WTC11 (cell line): ENCODE results near the gene GTF3C1. TPM values are rescaled to one million over a fixed set of nuclear protein-coding genes. Genes with fewer than 3 reads are reported as not detected.

Source experiments
- ATAC-seq: fragments of 200-7000 bp; cut with Tn5 transposase; 2 replicates; pipeline ENCODE4 v1.10.0; 2021; ENCODE audit warnings: mild to moderate bottlenecking, moderate library complexity
- Bru-seq: library from RNA; stranded (reverse); fragments of 400-500 nt; gene quantifications from one replicate; lab custom pipeline; 2021; lab: Mats Ljungman, UMichigan
- CTCF ChIA-PET: fragments of 300-600 bp; sonication (Branson Sonifier 250); formaldehyde crosslinking; loops from one replicate; lab custom pipeline; 2021; ENCODE audit warnings: antibody characterized with exemption; lab: Charles Lee
- POLR2A ChIA-PET: fragments of 350-600 bp; sonication (Branson Sonifier 250); formaldehyde crosslinking; loops from one replicate; lab custom pipeline; 2021; ENCODE audit warnings: antibody characterized with exemption; lab: Charles Lee
- DNase-seq: peaks from one replicate; pipeline ENCODE4 v3.0.0; 2021; ENCODE audit warnings: low spot score
- H3K27ac Mint-ChIP-seq: 2 replicates; pipeline ENCODE4 v1.8.0; 2021; ENCODE audit warnings: mixed read lengths
- H3K27me3 Mint-ChIP-seq: 2 replicates; pipeline ENCODE4 v1.8.0; 2021; ENCODE audit warnings: low read depth, mild to moderate bottlenecking, moderate library complexity, mixed read lengths
- H3K36me3 Mint-ChIP-seq: 2 replicates; pipeline ENCODE4 v1.8.0; 2021; ENCODE audit warnings: mixed read lengths
- H3K4me1 Mint-ChIP-seq: 2 replicates; pipeline ENCODE4 v1.8.0; 2022; ENCODE audit warnings: mixed read lengths
- H3K4me3 Mint-ChIP-seq: 2 replicates; pipeline ENCODE4 v1.8.0; 2021; ENCODE audit warnings: mild to moderate bottlenecking, moderate library complexity, mixed read lengths
- H3K9me3 Mint-ChIP-seq: 2 replicates; pipeline ENCODE4 v1.8.0; 2021; ENCODE audit warnings: mixed read lengths
- ARID4B ChIP-seq: sonication (generic); formaldehyde crosslinking; IDR thresholded peaks from 2 replicates; pipeline ENCODE4 v1.8.0; 2023; ENCODE audit warnings: missing genetic modification reagents, mild to moderate bottlenecking, borderline replicate concordance
- CREM ChIP-seq: sonication (generic); formaldehyde crosslinking; IDR thresholded peaks from 2 replicates; pipeline ENCODE4 v1.8.1; 2022; ENCODE audit warnings: mild to moderate bottlenecking, missing genetic modification reagents, moderate library complexity
- CTCF ChIP-seq: fragments of 200-600 bp; IDR thresholded peaks from 2 replicates; pipeline ENCODE4 v1.8.0; 2022; ENCODE audit warnings: antibody characterized with exemption
- E2F1 ChIP-seq: sonication (generic); formaldehyde crosslinking; IDR thresholded peaks from 2 replicates; pipeline ENCODE4 v1.8.0; 2022; ENCODE audit warnings: mild to moderate bottlenecking, missing genetic modification reagents
- FOXP1 ChIP-seq: sonication (generic); formaldehyde crosslinking; IDR thresholded peaks from 2 replicates; pipeline ENCODE4 v1.8.0; 2022; ENCODE audit warnings: missing genetic modification reagents, mild to moderate bottlenecking, moderate library complexity, borderline replicate concordance
- FOXP4 ChIP-seq: sonication (generic); formaldehyde crosslinking; IDR thresholded peaks from 2 replicates; pipeline ENCODE4 v1.8.0; 2022; ENCODE audit warnings: mild to moderate bottlenecking, missing genetic modification reagents
- HMGA2 ChIP-seq: fragments of 250-450 bp; sonication (Bioruptor Pico); IDR thresholded peaks from 2 replicates; pipeline ENCODE4 v1.4.0; 2021; ENCODE audit warnings: mild to moderate bottlenecking, moderate library complexity
- JAZF1 ChIP-seq: fragments of 250-450 bp; sonication (Bioruptor Pico); IDR thresholded peaks from 2 replicates; pipeline ENCODE4 v1.9.0; 2021; ENCODE audit warnings: moderate library complexity, mild to moderate bottlenecking, inconsistent platforms
- MAX ChIP-seq: sonication (generic); formaldehyde crosslinking; IDR thresholded peaks from 2 replicates; pipeline ENCODE4 v1.8.0; 2022; ENCODE audit warnings: mild to moderate bottlenecking, missing genetic modification reagents
- NFATC4 ChIP-seq: fragments of 250-450 bp; sonication (Bioruptor Pico); IDR thresholded peaks from 2 replicates; pipeline ENCODE4 v1.9.0; 2021; ENCODE audit warnings: mild to moderate bottlenecking
- NFYB ChIP-seq: sonication (generic); formaldehyde crosslinking; conservative IDR thresholded peaks from 2 replicates; pipeline ENCODE4 v1.8.0; 2022; ENCODE audit warnings: low read depth, missing genetic modification reagents
- NR2C2 ChIP-seq: sonication (generic); formaldehyde crosslinking; IDR thresholded peaks from 2 replicates; pipeline ENCODE4 v1.8.0; 2022; ENCODE audit warnings: mild to moderate bottlenecking, missing genetic modification reagents
- PREB ChIP-seq: sonication (generic); formaldehyde crosslinking; IDR thresholded peaks from 2 replicates; pipeline ENCODE4 v1.8.1; 2022; ENCODE audit warnings: mild to moderate bottlenecking, missing genetic modification reagents, moderate library complexity, borderline replicate concordance
- PRRX2 ChIP-seq: fragments of 250-450 bp; sonication (Bioruptor Pico); IDR thresholded peaks from 2 replicates; pipeline ENCODE4 v1.8.0; 2021; ENCODE audit warnings: mild to moderate bottlenecking
- SMAD3 ChIP-seq: sonication (generic); formaldehyde crosslinking; IDR thresholded peaks from 2 replicates; pipeline ENCODE4 v1.8.0; 2022; ENCODE audit warnings: missing genetic modification reagents, mild to moderate bottlenecking, borderline replicate concordance
- SMAD4 ChIP-seq: sonication (generic); formaldehyde crosslinking; IDR thresholded peaks from 2 replicates; pipeline ENCODE4 v1.8.0; 2022; ENCODE audit warnings: mild to moderate bottlenecking, missing genetic modification reagents
- TCF7 ChIP-seq: sonication (generic); formaldehyde crosslinking; IDR thresholded peaks from 2 replicates; pipeline ENCODE4 v1.8.0; 2022; ENCODE audit warnings: mild to moderate bottlenecking, low read depth, missing genetic modification reagents, moderate library complexity
- TEAD1 ChIP-seq: sonication (generic); formaldehyde crosslinking; IDR thresholded peaks from 2 replicates; pipeline ENCODE4 v1.8.0; 2022; ENCODE audit warnings: mild to moderate bottlenecking, missing genetic modification reagents
- ZNF263 ChIP-seq: sonication (generic); formaldehyde crosslinking; IDR thresholded peaks from 2 replicates; pipeline ENCODE4 v1.8.1; 2022; ENCODE audit warnings: low read depth, mild to moderate bottlenecking, moderate library complexity, missing genetic modification reagents
- ZNF396 ChIP-seq: fragments of 250-450 bp; sonication (Bioruptor Pico); IDR thresholded peaks from 2 replicates; pipeline ENCODE4 v1.8.0; 2021; ENCODE audit warnings: mild to moderate bottlenecking, moderate library complexity, borderline replicate concordance
- ZNF425 ChIP-seq: fragments of 250-450 bp; sonication (Bioruptor Pico); conservative IDR thresholded peaks from 2 replicates; pipeline ENCODE4 v1.9.0; 2021; ENCODE audit warnings: mild to moderate bottlenecking
- long read RNA-seq, 3 experiments: library from RNA in 1 of 3; library from capped mRNA in 1 of 3; library from polyadenylated mRNA in 1 of 3; unstranded in 2 of 3; stranded (forward) in 1 of 3; transcript quantifications; one replicate each; pipeline ENCODE4 v2.0.0, GENCODE V29; 2021
- total RNA-seq: library from RNA; stranded (reverse); gene quantifications from 3 replicates; pipeline ENCODE4 v1.2.3, GENCODE V29; 2021

Gene GTF3C1
- total RNA-seq (116 to 146 TPM (median 118 TPM) in 3 replicates), Bru-seq, nascent RNA (percentile 75 among the genes with signal in this experiment)
- long read RNA-seq, experiment 1, full-length matches to known transcripts, result 298 of 494 reads
- long read RNA-seq, experiment 1, partial matches to known transcripts, result 152 of 494 reads
- long read RNA-seq, experiment 1, other reads (novel, unspliced or antisense), result 44 of 494 reads
- long read RNA-seq, experiment 2, transcript GTF3C1-205 (1 exons, 2,798 nt), result major isoform, 15 of 141 reads
- long read RNA-seq, experiment 2, partial matches to known transcripts, result 71 of 141 reads
- long read RNA-seq, experiment 2, other reads (novel, unspliced or antisense), result 55 of 141 reads
- long read RNA-seq, experiment 3, partial matches to known transcripts, result 4 of 4 reads
- long read RNA-seq, experiment 3, other reads (novel, unspliced or antisense), result 0 of 4 reads

- Mint-ChIP-seq H3K36me3 (peaks cover 11% of the 10 kb centered on the region), H3K27me3 (peaks cover 2% of the 10 kb centered on the region; the same call in 1 of the 2 replicates), H3K27ac (peak within 1 kb of the TSS; percentile 96), H3K4me1 (peaks cover 18% of the 10 kb centered on the region), H3K9me3 (no peaks in the 10 kb centered on the region), H3K4me3 (peak within 1 kb of the TSS; percentile 100)
- ChIA-PET POLR2A (interaction anchor here (0.6 to 1.6 kb wide), 2 partner anchors 9 to 670 kb away, joined by 3 read pairs; no protein-coding TSS in a partner anchor), CTCF (interaction anchor here (0.6 to 2.2 kb wide), 10 partner anchors 10 to 759 kb away, joined by 3 to 20 read pairs (median 3); no protein-coding TSS in a partner anchor)
- DNase-seq (peak; percentile 100), ATAC-seq (peak; percentile 97)
- TF ChIP-seq MAX (CRISPR knock-in tag) (peak; percentile 63), E2F1 (CRISPR knock-in tag) (no peak), ZNF396 (CRISPR knock-in tag) (no peak), ZNF425 (CRISPR knock-in tag) (no peak), FOXP1 (CRISPR knock-in tag) (no peak), CREM (CRISPR knock-in tag) (no peak; the same call in 1 of the 2 replicates), FOXP4 (0 out of 2 replicates have a peak, but pooled peaks have one; percentile 35), TCF7 (CRISPR knock-in tag) (no peak), PRRX2 (CRISPR knock-in tag) (no peak), PREB (CRISPR knock-in tag) (no peak), ARID4B (CRISPR knock-in tag) (no peak), HMGA2 (peak; percentile 33; the same call in 1 of the 2 replicates), TEAD1 (0 out of 2 replicates have a peak, but pooled peaks have one; percentile 14), NFATC4 (CRISPR knock-in tag) (no peak), NFYB (peak; percentile 57), ZNF263 (CRISPR knock-in tag) (no peak), JAZF1 (no peak), SMAD3 (no peak), CTCF (no peak), NR2C2 (no peak), SMAD4 (no peak)
Measured at GRCh38 chr16:27549746-27550581, at the start of gene GTF3C1, which contains the start of gene KATNIP. TSS of gene GTF3C1 (minus strand) at chr16:27549913. CDS start at chr16:27549890, 23 bp downstream. TSS of gene KATNIP (plus strand) at chr16:27550144. CDS start at chr16:27550171, 27 bp downstream.
